AG04450 (cell line): Measurements from ENCODE around the gene ZBTB40. TPM values are rescaled to one million over a fixed set of nuclear protein-coding genes. Genes with fewer than 3 reads are reported as not detected.

ENCODE experiments used
- CTCF ChIA-PET: fragments of 300-600, 350-600 bp; formaldehyde crosslinking; extraction: SDS; loops from one replicate; lab custom pipeline; 2022; ENCODE audit warnings: antibody characterized with exemption, inconsistent platforms; lab: Charles Lee
- POLR2A ChIA-PET: fragments of 350-600 bp; formaldehyde crosslinking; extraction: SDS; loops from one replicate; lab custom pipeline; 2021; ENCODE audit warnings: antibody characterized with exemption, inconsistent platforms; lab: Yijun Ruan, JAX
- DNase-seq: peaks from one replicate; pipeline ENCODE4 v3.0.0-alpha.2; 2011; ENCODE audit warnings: low read depth, low spot score
- H3K27ac ChIP-seq: one replicate; pipeline ENCODE4 v1.5.1; 2012; ENCODE audit warnings: low read depth, low read length, control low read depth
- H3K27me3 ChIP-seq: one replicate; pipeline ENCODE4 v1.6.0; 2012; ENCODE audit warnings: low read length; ENCODE audit not compliant: control insufficient read depth, insufficient read depth
- H3K4me3 ChIP-seq: 2 replicates; pipeline ENCODE4 v1.5.1; 2011; ENCODE audit warnings: mild to moderate bottlenecking, low read depth, low read length, control low read depth
- H3K9me3 ChIP-seq: 2 replicates; pipeline ENCODE4 v1.5.1; 2012; ENCODE audit warnings: low read length; ENCODE audit not compliant: control insufficient read depth, insufficient read depth
- polyA plus RNA-seq: library from polyadenylated mRNA; depleted of rRNA; stranded (reverse); fragments of >200 nt; gene quantifications from 2 replicates; pipeline ENCODE4 v1.2.3, GENCODE V29; 2011
- TF ChIP-seq, protein P1 (sequence below): IDR thresholded peaks from 2 replicates; pipeline ENCODE4 v1.5.1; 2011; ENCODE audit warnings: low read depth, low read length, control low read depth, inconsistent platforms

The ZBTB40 gene
- polyA plus RNA-seq, 1 experiment = 5.9 TPM

GRCh38 chr1:22465671-22466070 is 14.0 kb downstream of the ZBTB40 start:
- H3K27ac ChIP-seq = no peak overlapping the region
- no peaks in the 10 kb centered on the region for H3K27me3 ChIP-seq
- no peak for DNase-seq
- POLR2A ChIA-PET = no interaction called here
- CTCF ChIA-PET = no interaction called here
- peaks cover 8% of the 10 kb centered on the region for H3K9me3 ChIP-seq
- TF ChIP-seq, protein P1, sequence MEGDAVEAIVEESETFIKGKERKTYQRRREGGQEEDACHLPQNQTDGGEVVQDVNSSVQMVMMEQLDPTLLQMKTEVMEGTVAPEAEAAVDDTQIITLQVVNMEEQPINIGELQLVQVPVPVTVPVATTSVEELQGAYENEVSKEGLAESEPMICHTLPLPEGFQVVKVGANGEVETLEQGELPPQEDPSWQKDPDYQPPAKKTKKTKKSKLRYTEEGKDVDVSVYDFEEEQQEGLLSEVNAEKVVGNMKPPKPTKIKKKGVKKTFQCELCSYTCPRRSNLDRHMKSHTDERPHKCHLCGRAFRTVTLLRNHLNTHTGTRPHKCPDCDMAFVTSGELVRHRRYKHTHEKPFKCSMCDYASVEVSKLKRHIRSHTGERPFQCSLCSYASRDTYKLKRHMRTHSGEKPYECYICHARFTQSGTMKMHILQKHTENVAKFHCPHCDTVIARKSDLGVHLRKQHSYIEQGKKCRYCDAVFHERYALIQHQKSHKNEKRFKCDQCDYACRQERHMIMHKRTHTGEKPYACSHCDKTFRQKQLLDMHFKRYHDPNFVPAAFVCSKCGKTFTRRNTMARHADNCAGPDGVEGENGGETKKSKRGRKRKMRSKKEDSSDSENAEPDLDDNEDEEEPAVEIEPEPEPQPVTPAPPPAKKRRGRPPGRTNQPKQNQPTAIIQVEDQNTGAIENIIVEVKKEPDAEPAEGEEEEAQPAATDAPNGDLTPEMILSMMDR = no peak
- no peak overlapping the region for H3K4me3 ChIP-seq

- TF ChIP-seq, protein P1 = no peak
- H3K9me3 ChIP-seq = peaks cover 5% of the 10 kb centered on the region
- ChIA-PET POLR2A (no interaction called here), CTCF (no interaction called here)
- no peak overlapping the region for H3K4me3 ChIP-seq
- H3K27ac ChIP-seq = no peak overlapping the region
- no peaks in the 10 kb centered on the region for H3K27me3 ChIP-seq
- no peak for DNase-seq
Observed at GRCh38 chr1:22470227-22470626, 18.6 kb downstream of the ZBTB40 start.

DNA sequence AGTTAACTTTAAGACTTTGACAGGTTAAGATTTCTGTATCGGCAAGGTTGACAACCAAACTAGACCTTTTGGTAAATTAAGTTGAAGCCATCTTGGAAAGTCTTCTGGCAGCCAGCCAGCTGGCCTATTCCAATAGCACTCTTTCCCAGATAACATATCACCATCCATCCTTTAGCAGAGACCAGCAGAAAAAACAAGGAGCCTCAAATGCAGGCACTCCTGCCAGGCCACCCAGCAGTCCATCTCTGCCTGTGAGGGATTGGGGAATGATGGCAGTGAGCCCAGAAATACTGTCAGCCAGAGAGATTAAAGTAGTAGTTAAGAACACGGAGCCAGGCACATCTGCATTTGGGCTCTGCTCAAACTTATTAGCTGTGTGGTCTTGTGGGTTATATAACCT is 19.4 kb downstream of the ZBTB40 start:
- no peaks in the 10 kb centered on the region for H3K9me3 ChIP-seq
- CTCF ChIA-PET = no interaction called here
- H3K27ac ChIP-seq = no peak overlapping the region
- DNase-seq = no peak
- no peaks in the 10 kb centered on the region for H3K27me3 ChIP-seq
- no peak overlapping the region for H3K4me3 ChIP-seq
- TF ChIP-seq, protein P1 = no peak
- POLR2A ChIA-PET = no interaction called here

DNA sequence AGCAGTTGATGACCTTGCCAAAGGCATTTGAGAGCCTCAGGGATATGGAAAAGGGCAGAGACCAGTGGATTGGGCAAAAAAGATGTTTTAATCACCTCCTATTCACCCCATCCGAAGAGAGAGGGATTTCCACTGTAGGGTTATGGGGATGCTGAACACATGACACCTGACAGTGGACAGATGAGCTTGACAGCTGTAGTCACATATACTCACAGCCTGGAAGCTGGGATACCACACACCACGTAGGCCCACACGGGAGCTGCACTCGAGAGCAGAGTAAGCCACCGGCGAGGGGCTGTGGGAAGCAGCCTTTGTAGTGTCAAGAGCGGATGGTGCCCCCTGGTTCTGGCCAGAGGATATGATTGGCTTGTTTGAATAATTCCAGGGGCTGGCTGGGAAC is 20.0 kb downstream of the ZBTB40 start:
- DNase-seq = no peak
- ChIA-PET POLR2A (no interaction called here), CTCF (no interaction called here)
- Histone ChIP-seq H3K27me3 (no peaks in the 10 kb centered on the region), H3K4me3 (no peak overlapping the region), H3K27ac (no peak overlapping the region), H3K9me3 (no peaks in the 10 kb centered on the region)
- TF ChIP-seq, protein P1 = no peak

GRCh38 chr1:22472596-22472995 is 20.9 kb downstream of the ZBTB40 start:
- Histone ChIP-seq H3K9me3 (no peaks in the 10 kb centered on the region), H3K4me3 (no peak overlapping the region), H3K27me3 (no peaks in the 10 kb centered on the region), H3K27ac (no peak overlapping the region)
- ChIA-PET CTCF (interaction anchor here (0.6 kb wide), 1 partner anchor 27 kb away, joined by 9 read pairs; no protein-coding TSS in a partner anchor), POLR2A (no interaction called here)
- no peak for DNase-seq
- TF ChIP-seq, protein P1 = no peak
